ENCODE measurements around the gene ZNF217.
"Not testable (repeated sequence)": the region's sequence is repeated elsewhere in the genome, so short reads cannot be mapped to it uniquely, and the experiment has no call there.

Gene ZNF217

GRCh38 chr20:53593466-53594007, at the start of gene ZNF217:
ZNF217 (minus strand) TSS chr20:53593839; CDS start chr20:53582826, 11,013 bp downstream.
- not testable (repeated sequence) for DNase-seq

DNA sequence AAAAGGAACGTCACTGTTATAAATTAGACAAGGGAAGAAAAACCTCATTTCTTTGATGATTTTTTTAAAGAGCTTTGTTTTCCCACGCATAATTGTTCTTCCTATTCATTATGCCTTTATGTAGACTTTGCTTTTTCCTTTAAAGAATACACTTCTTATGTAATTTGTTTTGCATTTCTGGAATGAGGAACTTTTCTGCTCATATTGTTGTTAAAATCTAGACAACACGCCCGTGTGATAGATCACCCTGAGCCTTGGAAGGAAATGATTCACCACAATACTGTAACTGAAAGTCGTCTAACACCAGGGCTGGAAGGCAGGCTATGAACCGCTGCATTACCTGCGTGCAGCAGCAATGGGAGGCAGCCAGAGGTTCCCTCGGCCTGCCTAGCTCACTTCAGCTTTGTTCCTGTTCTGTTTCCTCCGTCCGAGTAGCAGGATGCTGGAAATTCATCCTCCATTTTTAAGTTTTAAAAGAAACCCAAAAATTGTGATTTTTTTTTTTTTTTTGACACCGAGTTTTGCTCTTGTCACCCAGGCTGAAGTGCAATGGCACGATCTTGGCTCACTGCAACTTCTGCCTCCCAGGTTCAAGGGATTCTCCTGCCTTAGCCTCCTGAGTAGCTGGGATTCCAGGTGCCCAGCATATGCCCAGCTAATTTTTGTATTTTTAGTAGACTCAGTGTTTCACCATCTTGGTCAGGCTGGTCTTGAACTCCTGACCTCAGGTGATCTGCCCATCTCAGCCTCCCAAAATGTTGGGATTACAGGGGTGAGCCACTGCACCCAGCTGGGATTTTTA, 49.6 kb upstream of the ZNF217 start:
- no peak for DNase-seq

- DNase-seq: peak; percentile 90
Observed at GRCh38 chr20:53642196-53643030, 48.8 kb upstream of the ZNF217 start.

- no peak for DNase-seq
Observed at GRCh38 chr20:53639647-53640440, 46.2 kb upstream of the ZNF217 start.

GRCh38 chr20:53639128-53639527, 45.5 kb upstream of the ZNF217 start:
- DNase-seq: no peak

- DNase-seq: not testable (repeated sequence)
Observed at GRCh38 chr20:53637310-53637709, 43.7 kb upstream of the ZNF217 start.

- no peak for DNase-seq
Observed at GRCh38 chr20:53636540-53637097, 43.0 kb upstream of the ZNF217 start.

DNA sequence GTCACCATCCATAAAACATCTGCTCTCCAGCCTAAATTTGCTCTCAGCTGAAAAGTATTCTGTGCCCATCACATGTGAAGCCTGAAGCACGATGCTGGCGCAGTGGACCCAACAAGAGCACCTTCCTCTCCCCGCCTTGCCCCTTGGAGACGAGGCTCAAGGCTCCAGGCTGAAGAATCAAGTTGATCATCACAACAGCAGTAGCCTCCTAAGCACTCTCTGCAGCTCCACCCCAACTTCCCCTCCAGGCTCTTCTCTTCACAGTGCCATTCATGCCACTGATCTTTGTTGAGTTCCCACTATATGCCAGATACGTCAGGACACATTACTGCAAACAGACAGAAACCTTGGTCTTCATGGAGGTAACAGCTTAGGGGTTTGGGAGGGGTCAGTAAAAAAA, 41.6 kb upstream of the ZNF217 start:
- no peak for DNase-seq

DNA sequence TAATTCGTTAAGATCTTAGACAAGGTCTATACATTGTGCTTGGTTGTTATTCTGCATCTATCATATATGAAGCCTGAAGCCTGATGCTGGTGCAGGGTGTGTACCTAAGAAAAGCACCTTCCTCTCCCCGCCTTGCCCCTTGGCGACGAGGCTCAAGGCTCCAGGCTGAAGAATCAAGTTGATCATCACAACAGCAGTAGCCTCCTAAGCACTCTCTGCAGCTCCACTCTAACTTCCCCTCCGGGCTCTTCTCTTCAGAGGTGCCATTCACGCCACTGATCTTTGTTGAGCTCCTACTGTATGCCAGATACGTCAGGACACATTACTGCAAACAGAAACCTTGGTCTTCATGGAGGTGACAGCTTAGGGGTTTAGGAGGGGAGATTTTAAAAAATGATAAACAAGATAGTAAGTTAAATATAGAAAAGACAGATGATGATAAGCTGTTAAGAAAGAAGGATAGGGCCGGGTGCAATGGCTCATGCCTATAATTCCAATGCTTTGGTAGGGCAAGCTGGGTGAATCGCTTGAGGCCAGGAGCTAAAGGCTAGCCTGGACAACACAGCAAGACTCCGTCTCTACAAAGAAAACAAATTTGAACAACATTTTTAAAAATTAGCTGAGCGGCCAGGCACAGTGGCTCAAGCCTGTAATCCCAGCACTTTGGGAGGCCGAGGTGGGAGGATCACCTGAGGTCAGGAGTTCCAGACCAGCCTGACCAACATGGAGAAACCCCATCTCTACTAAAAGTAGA, 38.4 kb upstream of the ZNF217 start:
- no peak for DNase-seq

DNA sequence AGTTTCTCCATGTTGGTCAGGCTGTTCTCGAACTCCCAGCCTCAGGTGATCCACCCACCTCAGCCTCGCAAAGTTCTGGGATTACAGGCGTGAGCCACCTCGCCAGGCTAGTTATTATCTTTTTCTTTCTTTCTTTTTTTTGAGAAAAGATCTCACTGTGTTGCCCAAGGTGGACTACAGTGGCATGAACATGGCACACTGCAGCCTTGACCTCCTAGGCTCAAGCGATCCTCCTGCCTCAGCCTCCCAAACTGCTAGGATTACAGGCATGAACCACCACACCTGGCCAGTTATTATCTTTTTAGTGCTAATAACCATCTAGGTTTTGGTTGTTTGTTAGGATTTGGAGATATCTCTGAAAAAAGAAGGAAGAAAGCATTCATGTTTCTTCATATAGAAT, 35.8 kb upstream of the ZNF217 start:
- no peak for DNase-seq

DNA sequence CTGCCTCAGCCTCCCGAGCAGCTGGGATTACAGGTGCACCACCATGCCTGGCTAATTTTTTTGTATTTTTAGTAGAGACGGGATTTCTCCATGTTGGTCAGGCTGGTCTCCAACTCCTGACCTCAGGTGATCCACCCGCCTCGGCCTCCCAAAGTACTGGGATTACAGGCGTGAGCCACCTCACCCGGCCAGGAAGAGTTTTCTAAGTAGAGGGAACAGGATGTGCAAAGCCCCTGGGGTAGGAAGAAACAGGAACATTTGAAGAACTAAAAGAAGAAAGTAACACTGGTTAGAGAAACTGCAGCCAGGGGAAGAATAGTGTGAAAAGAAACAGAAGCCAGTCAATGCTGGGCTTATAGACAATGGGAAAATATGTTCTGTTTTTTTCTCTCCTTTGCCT, 35.1 kb upstream of the ZNF217 start:
- DNase-seq: not testable (repeated sequence)

- no peak for DNase-seq
Observed at GRCh38 chr20:53628076-53628475, 34.4 kb upstream of the ZNF217 start.

GRCh38 chr20:53627001-53627400, 33.4 kb upstream of the ZNF217 start:
- DNase-seq: not testable (repeated sequence)

DNA sequence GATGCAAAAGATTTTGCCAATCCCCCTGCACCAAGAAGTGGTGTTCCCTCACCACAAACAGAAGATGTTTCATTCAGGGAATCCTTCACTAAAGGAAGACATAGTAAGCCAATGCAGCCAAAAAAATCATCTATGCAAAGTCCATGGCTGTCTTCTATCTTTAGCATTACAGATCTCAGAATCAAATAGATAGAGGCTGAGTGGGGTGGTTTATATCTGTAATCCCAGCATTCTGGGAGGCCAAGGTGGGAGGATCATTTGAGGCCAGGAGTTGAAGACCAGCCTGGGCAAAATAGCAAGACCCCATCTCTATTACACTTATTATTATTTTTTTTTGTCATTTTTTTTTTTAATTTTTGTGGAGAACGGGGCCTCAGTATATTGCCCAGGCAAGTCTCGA, 32.9 kb upstream of the ZNF217 start:
- no peak for DNase-seq

DNA sequence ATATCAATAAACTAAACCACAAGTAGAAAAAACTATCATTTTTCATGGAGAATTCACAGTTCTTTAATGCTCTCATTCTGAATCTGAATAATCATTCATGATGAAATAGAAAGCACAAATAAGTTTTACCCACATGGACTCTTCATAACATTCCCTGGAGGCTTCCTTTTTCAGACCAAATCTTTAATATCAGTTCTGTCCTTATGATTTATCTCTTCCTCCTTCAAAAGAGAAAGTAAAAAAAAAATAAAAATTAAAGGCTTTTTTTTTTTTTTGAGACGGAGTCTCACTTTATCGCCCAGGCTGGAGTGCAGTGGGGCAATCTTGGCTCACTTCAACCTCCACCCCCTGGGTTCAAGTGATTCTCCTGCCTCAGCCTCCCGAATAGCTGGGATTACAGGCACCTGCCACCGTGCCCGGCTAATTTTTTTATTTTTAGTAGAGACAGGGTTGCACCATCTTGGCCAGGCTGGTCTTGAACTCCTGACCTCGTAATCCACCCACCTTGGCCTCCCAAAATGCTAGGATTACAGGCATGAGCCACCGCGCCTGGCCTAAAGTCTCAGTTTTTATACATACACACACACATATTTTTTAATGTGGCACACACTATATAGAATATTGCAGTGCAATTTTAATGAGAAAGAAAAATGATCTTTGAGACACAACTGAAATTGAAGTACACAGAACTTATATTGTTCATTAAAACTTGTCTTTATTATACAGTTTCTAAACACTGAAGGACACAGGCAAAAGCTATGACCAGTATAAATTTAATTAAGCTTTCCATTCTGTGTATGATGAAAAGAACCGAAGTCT, 31.9 kb upstream of the ZNF217 start:
- no peak for DNase-seq

GRCh38 chr20:53624927-53625250, 31.2 kb upstream of the ZNF217 start:
- DNase-seq: not testable (repeated sequence)

DNA sequence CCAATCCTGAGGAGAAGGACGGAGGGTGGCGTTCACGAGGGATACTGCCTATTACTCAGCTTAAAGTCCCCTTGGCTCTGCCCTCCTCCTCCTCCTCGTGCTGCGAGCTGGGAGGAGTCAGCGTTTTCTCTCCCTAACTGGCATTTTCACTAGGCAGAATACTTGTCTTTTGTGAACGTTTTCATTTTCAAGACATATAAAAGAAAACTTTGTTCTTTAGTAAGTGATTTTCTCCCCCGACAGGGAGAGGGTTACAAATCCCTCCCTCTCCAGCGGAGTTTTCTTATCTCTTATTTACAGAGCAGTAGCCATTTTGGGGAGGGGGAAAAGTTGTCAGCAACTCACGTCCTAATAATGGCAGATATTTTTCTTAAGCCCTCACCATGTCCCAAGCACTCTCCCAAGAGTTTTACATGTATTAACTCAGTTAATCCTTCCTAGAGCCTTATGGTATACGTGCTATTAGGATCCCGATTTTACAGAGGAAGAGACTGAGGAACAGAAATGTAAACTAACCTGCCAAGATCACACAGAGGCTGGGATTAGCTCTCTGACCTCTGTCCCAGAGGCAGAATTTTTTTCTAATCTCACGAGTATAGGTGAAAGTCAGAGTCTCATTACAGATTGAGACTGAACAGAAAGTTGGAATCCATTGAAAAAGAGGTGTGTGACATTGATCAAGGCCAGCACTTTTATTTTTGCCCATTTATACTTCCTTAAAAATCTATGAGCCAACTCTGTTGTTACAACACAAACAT, 30.0 kb upstream of the ZNF217 start:
- DNase-seq: peak; percentile 81

- no peak for DNase-seq
Observed at GRCh38 chr20:53623134-53623453, 29.5 kb upstream of the ZNF217 start.

DNA sequence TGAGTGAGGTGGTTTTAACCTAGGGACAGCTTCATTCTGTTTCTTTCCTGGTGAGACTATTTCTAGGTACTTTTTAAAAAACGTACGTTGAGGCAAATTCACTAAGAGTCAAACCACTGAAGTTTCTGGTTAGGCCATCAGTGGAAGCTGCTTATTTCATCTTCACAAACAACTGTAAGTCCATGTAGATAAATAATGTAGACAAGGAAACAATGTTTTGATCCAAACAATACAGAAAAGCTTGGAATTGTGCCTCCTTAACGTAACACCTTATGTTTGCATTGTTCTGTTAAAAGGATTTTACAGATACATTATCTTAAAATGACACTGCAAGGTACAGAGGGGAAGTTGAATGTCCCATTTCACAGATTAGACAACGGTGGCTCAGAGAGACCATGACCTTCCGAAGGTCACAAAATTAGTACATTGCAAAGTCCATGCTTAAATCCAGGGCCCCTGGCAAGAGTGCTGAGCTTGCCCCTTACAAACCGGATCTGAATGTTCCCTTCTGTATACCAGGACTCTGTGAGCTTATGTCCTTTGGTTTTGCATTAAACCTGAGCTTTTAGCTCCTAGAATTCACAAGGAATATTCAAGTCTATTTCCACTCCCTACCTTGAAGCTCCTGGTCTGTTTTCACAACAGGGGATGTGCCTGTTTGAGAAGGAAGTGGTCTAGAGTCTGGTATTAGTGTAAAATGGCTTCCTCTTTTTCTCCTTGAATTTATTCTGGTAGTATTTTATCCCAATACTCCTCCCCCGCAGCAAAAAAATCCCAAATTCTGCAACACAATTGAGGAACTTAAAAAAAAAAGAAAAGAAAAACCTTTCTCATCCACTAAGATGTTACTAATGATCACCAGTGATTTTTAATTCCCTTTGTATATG, 28.9 kb upstream of the ZNF217 start:
- peak; percentile 57 for DNase-seq
